CD4-positive, alpha-beta T cell treated with Interleukin-6 for 4 hours (primary cell): Measurements from ENCODE around the gene DDX27.
A peak's percentile ranks its signal among the peaks of the same experiment; 100 is the strongest.

ENCODE experiments used
- DNase-seq: peaks from one replicate; pipeline ENCODE4 v3.0.0-alpha.2; 2020; ENCODE audit warnings: mixed read lengths

DDX27 gene

GRCh38 chr20:49203746-49204145, 15.5 kb upstream of the DDX27 start:
- DNase-seq = no peak

DNA sequence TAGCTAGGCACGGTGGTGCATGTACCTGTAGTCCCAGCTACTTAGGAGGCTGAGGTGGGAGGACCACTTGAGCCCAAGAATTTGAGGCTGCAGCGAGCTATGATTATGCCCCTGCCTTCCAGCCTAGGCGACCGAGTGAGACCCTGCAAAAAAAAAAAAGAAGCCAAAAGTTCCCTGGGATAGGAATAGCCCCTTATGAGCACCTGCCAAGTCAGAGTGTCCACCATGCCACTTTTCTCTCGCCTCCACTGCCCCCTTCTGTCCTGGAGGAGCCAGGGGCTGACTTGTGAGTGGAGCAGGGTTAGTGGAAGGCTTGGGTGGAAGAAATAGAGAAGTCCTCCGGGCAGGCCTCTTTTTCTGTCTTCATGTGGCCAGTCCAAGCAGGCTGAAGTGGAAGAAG, 12.1 kb upstream of the DDX27 start:
- no peak for DNase-seq

GRCh38 chr20:49210101-49210756, 9.0 kb upstream of the DDX27 start:
- DNase-seq = no peak

DNA sequence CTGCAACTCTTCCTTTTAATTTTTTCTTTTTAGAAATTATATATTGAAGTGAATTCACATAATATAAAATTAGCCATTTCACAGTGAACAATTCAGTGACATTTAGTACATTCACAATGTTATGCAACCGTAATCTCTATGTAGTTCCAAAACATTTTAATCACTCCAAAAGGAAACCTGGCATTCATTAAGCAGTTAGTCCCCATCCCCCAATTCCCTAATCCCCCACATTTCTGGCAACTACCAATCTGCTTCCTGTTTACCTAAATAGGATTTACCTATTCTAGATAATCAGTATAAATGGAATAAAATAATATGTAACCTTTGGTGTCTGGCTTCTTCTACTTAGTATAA, 8.5 kb upstream of the DDX27 start:
- no peak for DNase-seq

DNA sequence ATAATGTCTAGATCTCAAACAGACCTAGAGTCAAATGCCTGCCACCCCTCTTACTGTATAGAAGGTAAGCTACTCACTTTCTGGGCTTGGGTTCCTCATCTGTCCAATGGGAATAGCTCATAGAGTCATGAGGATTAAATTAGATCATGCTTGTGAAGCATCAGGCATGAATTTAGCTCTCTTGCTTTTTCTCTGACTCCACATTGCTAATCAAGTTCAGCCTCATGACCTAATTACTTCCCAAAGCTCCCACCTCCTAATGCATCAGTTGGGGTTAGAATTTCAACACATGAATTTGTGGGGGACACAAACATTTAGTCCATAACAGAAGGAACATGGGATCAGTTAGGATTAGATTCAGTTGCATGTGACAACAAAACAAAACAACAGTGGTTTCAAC, 4.6 kb upstream of the DDX27 start:
- no peak for DNase-seq

- no peak for DNase-seq
These were observed 4.0 kb upstream of the DDX27 start for GRCh38 chr20:49215232-49215631.

DNA sequence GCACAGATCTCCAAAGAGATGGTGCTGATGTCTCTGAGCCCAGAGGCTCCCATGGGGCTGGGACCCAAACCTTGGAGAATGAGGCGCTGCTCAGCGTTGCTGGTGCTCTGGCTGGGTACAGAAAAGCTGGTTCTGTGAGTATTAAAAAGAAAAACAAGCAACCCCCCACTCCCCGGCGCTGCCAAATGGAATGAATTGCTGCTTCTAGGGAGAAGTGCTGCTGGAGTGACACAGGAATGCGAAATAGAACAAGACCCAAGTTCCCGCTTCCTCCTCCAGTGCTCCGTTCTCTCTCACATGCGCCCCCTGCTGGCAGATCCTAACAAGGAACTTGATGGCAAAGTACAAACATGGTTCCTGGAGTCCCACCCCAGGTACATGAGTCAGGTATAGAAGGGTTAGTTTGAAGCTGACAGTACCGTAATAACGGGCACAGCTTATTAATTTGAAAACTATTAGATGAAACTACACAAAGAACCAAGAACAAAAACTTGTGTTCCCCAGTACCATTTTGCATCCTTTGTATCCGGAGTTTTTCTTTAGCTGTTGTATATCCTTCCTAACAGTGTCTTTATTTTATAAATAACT, 2.1 kb upstream of the DDX27 start:
- DNase-seq = peak; percentile 97

GRCh38 chr20:49218739-49219090, 501 bp upstream of the DDX27 start:
- peak; percentile 11 for DNase-seq

DNA sequence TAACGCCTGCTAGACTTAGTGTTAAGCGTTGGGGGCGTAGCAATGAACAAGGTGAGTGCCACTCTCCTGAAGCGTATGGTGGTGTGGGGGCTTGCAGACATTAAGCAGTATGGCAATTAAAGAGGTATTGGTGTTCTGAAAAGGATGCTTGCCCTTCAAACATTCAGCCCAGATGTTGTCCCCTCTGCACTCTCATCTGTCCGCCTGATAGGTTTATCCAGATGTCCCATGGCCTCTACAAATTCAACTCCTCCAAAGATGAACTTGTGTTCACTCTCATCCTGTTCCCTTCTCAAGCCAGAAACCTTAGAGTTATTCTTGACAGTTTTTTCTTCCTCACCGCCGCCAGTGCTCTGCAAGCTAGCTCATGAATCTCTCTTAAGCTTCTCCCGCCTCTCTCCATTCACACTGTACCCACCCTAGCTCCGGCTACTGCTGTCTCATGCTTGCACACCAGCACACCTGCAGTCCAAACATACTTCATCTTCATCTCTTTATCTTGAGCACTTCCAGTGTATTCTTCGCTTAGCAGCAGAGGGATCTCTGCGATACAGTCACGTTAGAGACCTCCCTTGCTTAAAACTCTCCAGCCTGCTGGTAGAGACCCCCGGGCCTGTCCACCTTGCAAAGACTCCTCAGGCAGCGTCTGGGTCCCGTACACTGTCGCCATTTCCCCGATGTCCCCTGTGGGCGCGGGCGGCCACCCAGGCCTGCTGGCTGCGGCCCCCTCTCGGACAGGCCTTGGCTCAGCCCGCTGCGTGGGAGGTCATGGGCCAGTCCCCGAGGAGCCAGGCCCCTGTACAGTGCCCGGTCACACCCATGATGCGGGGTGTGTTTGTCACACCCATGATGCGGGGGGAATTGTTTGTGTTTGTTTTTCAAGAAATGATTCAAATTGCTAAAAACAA, 962 bp downstream of the DDX27 start:
- no peak for DNase-seq

- no peak for DNase-seq
These were observed 6.7 kb downstream of the DDX27 start for GRCh38 chr20:49225896-49226295.

- no peak for DNase-seq
These were observed 9.5 kb downstream of the DDX27 start for GRCh38 chr20:49228676-49229075.

DNA sequence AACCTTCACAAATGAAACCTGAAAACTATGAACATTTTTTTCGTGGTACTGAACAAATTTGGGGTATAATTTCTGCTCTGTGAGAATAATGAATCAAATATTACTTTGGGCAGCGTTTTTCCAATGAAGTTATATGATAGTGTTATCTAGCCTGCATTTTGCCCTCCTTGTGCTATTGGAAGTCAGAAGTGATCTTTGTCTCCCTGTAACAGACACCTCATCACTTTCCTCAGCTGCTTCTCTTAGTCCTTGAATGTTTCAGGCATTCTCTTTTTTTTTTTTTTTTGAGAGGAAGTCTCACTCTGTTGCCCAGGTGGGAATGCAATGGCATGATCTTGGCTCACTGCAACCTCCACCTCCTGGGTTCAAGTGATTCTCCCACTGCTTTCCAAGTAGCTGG, 10.2 kb downstream of the DDX27 start:
- no peak for DNase-seq

GRCh38 chr20:49230021-49230420, 10.8 kb downstream of the DDX27 start:
- no peak for DNase-seq

- no peak for DNase-seq
These were observed 11.4 kb downstream of the DDX27 start for GRCh38 chr20:49230561-49231133.

DNA sequence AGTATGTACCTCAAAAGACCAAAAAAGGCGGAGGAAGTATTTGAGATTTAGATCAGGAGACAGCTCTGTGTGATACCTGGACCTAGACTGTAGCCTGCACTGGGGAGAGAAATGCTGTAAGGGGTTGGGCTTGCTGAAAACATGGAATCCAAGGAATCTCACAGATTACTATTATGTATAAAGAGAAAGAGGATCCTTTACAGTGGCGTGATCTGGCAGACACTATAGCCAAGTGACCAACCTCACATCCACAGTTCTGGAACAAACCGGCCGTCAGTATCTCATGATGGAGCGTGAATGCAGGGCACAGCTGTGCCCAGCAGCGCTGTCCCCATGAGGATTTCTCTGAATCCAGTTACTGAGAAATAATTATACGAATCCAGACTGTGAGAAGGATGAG, 12.3 kb downstream of the DDX27 start:
- DNase-seq = no peak

DNA sequence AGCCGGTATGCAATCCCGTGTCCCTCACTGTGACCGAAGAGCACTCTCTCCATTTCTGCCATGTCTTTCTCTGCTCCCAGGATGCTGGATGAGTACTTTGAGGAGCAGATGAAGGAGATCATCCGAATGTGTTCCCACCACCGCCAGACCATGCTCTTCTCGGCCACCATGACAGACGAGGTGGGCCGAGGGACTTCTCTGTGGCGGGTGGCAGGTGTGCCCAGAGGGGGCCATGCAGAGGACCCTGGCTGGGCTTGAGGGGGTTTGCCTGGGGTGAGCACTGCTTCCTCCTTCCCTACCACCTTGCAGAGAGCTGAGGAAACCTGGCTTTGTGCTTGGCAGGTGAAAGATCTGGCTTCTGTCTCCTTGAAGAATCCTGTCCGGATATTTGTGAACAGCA, 14.0 kb downstream of the DDX27 start:
- no peak for DNase-seq

DNA sequence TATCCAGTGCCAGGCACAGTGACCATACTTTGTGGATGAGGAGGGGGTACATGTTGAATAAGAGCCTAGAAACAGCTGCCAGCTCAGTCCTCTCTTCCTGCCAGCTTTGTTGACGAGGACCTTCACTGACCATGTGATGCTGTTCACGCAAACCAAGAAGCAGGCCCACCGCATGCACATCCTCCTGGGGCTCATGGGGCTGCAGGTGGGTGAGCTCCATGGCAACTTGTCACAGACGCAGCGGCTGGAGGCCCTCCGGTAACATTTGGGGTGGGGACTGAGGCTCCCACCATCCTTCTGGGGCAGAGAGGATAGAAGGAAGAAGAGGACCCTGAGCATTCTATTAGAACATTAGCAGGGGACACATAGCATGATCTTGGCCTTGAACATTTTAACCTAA, 15.6 kb downstream of the DDX27 start:
- no peak for DNase-seq

DNA sequence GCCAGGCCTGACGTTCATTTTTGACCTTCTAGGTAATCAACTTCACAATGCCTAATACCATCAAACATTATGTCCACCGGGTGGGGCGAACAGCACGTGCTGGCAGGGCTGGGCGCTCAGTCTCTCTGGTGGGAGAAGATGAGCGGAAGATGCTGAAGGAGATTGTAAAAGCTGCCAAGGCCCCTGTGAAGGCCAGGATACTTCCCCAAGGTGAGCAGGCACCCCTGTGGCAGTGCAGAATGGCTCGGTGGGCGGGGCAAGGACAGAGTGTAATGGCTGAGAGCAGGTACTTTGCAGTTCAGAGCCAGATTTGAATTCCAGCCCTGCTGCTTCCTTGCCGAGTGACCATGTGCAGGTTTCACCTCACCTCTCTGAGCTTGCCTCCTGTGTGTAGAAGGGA, 17.1 kb downstream of the DDX27 start:
- no peak for DNase-seq

GRCh38 chr20:49237531-49237930, 18.3 kb downstream of the DDX27 start:
- no peak for DNase-seq

GRCh38 chr20:49245921-49246740, 26.9 kb downstream of the DDX27 start:
- peak; percentile 28 for DNase-seq

DNA sequence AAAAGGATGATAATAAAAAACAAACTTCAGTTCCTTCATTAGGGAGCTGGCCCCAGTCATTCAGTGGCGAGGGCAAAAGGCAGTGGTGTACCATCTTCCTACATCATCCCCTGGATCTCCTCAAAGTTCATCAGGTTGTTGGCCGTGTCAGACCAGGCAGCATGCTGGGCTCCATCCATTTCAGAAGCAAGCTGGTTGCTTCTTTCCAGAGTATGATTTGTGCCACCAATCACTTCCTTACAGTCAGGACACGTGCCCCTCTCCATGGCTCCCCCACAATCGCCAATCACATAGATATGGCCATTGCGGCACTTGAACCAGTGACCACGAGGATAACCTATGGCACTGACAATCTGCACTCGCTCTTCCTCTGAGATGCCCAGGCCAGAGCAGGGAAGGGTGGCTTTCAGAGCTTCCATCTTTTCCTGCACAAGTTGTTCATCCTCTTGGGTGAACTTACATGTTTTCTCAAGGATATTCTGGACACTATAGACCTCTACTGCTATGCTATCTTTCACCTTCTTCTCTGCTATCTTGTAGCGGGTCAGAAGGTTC, 28.0 kb downstream of the DDX27 start:
- DNase-seq = no peak

GRCh38 chr20:49247792-49248191, 28.6 kb downstream of the DDX27 start:
- DNase-seq = no peak

DNA sequence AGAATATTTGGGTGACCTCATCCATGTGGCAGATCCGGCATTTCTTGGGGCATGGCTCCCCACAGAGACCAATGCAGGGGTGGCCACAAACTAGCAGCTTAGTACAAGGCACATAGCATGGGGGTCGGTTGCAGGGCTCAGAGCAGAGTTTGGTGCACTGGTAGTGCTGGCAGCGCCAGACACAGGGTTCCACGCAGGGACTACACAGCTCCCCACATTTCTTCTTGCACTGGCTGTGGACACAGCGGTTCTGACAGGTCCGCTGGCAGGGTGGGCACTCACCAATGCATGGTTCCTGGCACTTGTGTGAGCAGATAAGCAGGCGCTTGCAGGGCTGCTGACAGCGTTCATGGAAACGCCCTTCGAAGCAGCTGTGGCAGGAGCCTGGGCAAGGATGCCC, 29.1 kb downstream of the DDX27 start:
- DNase-seq = no peak
